ENCODE data around the gene DYRK2. TPM values are rescaled to one million over a fixed set of nuclear protein-coding genes. Genes with fewer than 3 reads are reported as not detected.
A peak's percentile ranks its signal among the peaks of the same experiment; 100 is the strongest.

DYRK2 gene
- total and polyA plus RNA-seq, 10 of the 15 experiments (the other 5 are each of a cell fraction or from before 2014, with no cell fraction given), result 3.1 to 35.9 (median 12.2) TPM

GRCh38 chr12:67638694-67639093 is 9.9 kb upstream of the DYRK2 start:
- no TSS peak for BruUV-seq (replicated peaks)
- CTCF ChIA-PET, result no interaction called here
- POLR2A ChIA-PET, result no interaction called here
- Histone ChIP-seq H3K9me3 (replicated peaks; ENCODE audit: control insufficient read depth, insufficient read depth, low read length) (no peaks in the 10 kb centered on the region), H3K4me2 (ENCODE audit: control insufficient read depth, insufficient read depth) (no peak overlapping the region), H3K4me3 (no peak overlapping the region), H3K27me3 (replicated peaks in 1 of 2; ENCODE audit: control insufficient read depth in 2 of 2, insufficient read depth in 2 of 2, low read length in 1 of 2) (no peaks in the 10 kb centered on the region), H3K4me1 (ENCODE audit: control insufficient read depth, insufficient read depth, low read length) (peaks cover 5% of the 10 kb centered on the region; the same call in 1 of the 2 replicates), H4K20me1 (ENCODE audit: control insufficient read depth, insufficient read depth) (no peaks in the 10 kb centered on the region), H3K79me2 (ENCODE audit: control insufficient read depth, insufficient read depth, low read length) (no peaks in the 10 kb centered on the region), H3K27ac (ENCODE audit: control insufficient read depth, insufficient read depth) (no peak overlapping the region), H3K9ac (ENCODE audit: control insufficient read depth, insufficient read depth, low read length) (no peak overlapping the region), H2AFZ (ENCODE audit: control insufficient read depth, low read depth, low read length) (no peak overlapping the region), H3K36me3 (ENCODE audit: control insufficient read depth in 2 of 2, insufficient read depth in 2 of 2, low read length in 1 of 2) (no peaks in the 10 kb centered on the region)
- WGBS (ENCODE audit: insufficient coverage, insufficient replicate concordance, low lambda C conversion rate, missing lambda C conversion rate), result 0% methylated on average over 1 of the region's 1 CpG
- no peak for FAIRE-seq
- intact Hi-C loops (cut with micrococcal nuclease; ENCODE audit: unreplicated experiment), result no loop called here
- in situ Hi-C loops (cut with MboI), result no loop called here
- SMC1A ChIA-PET (ENCODE audit: uncharacterized antibody, unreplicated experiment), result no interaction called here
- RAD21 ChIA-PET (ENCODE audit: unreplicated experiment), result no interaction called here
- TF ChIP-seq CHD1 (IDR thresholded peaks at IDR 0.05; ENCODE audit: low read depth, low read length) (no peak), JUNB (IDR thresholded peaks at IDR 0.05) (peak; percentile 32; the same call in 1 of the 2 replicates), IRF4 (IDR thresholded peaks at IDR 0.05; ENCODE audit: low read depth, low read length) (no peak), BHLHE40 (IDR thresholded peaks at IDR 0.05; ENCODE audit: borderline replicate concordance in 1 of 2, low read depth in 2 of 2, low read length in 1 of 2) (no peak), EZH2 (IDR thresholded peaks at IDR 0.05; ENCODE audit: borderline replicate concordance, control insufficient read depth, low read depth, low read length) (no peak), MTA3 (IDR thresholded peaks at IDR 0.05; ENCODE audit: borderline replicate concordance, low read length) (no peak), ZNF592 (IDR thresholded peaks at IDR 0.05) (no peak), RUNX3 (IDR thresholded peaks at IDR 0.05; ENCODE audit: low read length) (peak; percentile 42; the same call in 1 of the 2 replicates), RBBP5 (conservative IDR thresholded peaks at IDR 0.05) (no peak), CBFB (IDR thresholded peaks at IDR 0.05; ENCODE audit: low read depth) (no peak), RAD21 (IDR thresholded peaks at IDR 0.05; ENCODE audit: insufficient read depth, low read depth, low read length) (no peak)
- TF ChIP-seq, protein P1, sequence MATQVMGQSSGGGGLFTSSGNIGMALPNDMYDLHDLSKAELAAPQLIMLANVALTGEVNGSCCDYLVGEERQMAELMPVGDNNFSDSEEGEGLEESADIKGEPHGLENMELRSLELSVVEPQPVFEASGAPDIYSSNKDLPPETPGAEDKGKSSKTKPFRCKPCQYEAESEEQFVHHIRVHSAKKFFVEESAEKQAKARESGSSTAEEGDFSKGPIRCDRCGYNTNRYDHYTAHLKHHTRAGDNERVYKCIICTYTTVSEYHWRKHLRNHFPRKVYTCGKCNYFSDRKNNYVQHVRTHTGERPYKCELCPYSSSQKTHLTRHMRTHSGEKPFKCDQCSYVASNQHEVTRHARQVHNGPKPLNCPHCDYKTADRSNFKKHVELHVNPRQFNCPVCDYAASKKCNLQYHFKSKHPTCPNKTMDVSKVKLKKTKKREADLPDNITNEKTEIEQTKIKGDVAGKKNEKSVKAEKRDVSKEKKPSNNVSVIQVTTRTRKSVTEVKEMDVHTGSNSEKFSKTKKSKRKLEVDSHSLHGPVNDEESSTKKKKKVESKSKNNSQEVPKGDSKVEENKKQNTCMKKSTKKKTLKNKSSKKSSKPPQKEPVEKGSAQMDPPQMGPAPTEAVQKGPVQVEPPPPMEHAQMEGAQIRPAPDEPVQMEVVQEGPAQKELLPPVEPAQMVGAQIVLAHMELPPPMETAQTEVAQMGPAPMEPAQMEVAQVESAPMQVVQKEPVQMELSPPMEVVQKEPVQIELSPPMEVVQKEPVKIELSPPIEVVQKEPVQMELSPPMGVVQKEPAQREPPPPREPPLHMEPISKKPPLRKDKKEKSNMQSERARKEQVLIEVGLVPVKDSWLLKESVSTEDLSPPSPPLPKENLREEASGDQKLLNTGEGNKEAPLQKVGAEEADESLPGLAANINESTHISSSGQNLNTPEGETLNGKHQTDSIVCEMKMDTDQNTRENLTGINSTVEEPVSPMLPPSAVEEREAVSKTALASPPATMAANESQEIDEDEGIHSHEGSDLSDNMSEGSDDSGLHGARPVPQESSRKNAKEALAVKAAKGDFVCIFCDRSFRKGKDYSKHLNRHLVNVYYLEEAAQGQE (IDR thresholded peaks at IDR 0.05; ENCODE audit: low read depth, low read length), result no peak
- no peak for ATAC-seq
- no peak for DNase-seq (ENCODE audit: low read depth, low spot score)
